ENCODE measurements around the gene NEURL1. TPM values are rescaled to one million over a fixed set of nuclear protein-coding genes. Genes with fewer than 3 reads are reported as not detected.
"Not testable (repeated sequence)": the region's sequence is repeated elsewhere in the genome, so short reads cannot be mapped to it uniquely, and the experiment has no call there.

Gene NEURL1
- total RNA-seq, 1 experiment from 2014 or later: 4.1 TPM

- H3K36me3 ChIP-seq: no peaks in the 10 kb centered on the region
- no peaks in the 10 kb centered on the region for H3K9me3 ChIP-seq (replicated peaks)
- H3K4me1 ChIP-seq: peaks cover 12% of the 10 kb centered on the region
- no peak overlapping the region for H3K27ac ChIP-seq
- no peak for DNase-seq
- H3K27me3 ChIP-seq: no peaks in the 10 kb centered on the region
- no peak overlapping the region for H3K4me3 ChIP-seq
Measured at GRCh38 chr10:103620352-103620740, 126.8 kb downstream of the NEURL1 start.

DNA sequence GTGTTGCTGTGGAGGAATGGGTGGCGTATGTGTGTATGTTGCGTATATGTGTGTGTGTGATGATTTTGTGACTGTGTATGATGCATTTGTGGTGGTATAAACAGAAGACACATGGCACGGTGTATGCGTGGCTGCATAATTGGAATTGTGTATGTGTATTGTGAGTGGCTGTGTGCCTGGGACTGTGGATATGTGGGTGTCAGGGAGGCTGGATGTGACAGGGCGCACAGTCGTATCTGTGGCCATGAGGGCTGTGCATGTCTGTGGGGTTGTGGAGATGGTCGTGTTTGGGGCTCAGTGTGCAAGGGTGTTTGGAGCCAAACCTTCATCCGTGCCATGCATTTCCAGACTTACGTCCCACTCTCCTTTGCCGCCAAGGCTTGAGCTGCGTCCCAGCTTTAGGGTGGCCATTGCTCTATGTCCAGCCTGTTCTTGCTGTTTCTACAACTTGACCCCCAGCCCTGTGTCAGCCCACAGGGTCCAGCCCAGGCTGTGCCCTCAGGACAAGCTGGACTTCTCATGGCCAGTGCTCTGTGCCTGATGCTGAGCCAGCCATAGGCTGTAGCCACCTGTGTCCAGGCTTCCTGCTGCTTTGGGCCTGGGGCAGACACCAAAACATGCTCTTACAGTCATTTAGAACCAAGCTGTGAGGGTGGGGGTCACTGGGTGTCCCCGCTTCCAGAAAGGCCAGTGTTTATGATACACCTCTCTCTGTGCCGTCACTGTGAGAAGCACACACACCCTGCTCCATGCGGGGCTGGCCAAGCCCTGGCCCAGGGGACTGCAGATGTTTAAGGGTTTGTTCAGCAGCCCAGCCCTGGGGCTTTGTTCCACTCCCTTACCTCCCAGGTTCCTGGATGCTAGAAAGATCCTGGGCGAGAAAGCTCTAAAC, 127.6 kb downstream of the NEURL1 start:
- Histone ChIP-seq H3K36me3 (no peaks in the 10 kb centered on the region), H3K27me3 (no peaks in the 10 kb centered on the region), H3K4me3 (no peak overlapping the region), H3K27ac (no peak overlapping the region), H3K9me3 (replicated peaks) (no peaks in the 10 kb centered on the region), H3K4me1 (peaks cover 10% of the 10 kb centered on the region)
- DNase-seq: no peak

DNA sequence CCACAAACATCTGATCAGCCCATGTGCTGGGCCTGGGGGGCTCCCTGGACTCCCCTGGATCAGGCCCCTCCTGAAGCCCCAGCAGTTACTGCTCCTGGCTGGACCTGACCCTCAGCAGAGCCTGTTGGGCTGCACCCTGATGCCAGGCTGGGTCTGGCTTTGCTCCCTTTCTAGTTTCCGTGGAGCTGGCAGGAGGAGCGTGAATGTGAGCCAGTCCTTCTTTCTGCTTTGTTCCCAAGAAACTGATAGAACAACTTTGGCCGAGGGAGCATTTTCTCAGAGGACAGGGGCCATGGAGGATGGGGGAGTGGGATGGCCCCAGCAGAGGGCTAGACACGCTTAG, 128.2 kb downstream of the NEURL1 start:
- no peak overlapping the region for H3K27ac ChIP-seq
- no peaks in the 10 kb centered on the region for H3K36me3 ChIP-seq
- no peaks in the 10 kb centered on the region for H3K9me3 ChIP-seq (replicated peaks)
- H3K4me1 ChIP-seq: peaks cover 10% of the 10 kb centered on the region
- no peak overlapping the region for H3K4me3 ChIP-seq
- no peak for DNase-seq
- no peaks in the 10 kb centered on the region for H3K27me3 ChIP-seq

- no peak overlapping the region for H3K4me3 ChIP-seq
- DNase-seq: no peak
- peaks cover 10% of the 10 kb centered on the region for H3K4me1 ChIP-seq
- H3K9me3 ChIP-seq (replicated peaks): no peaks in the 10 kb centered on the region
- H3K27ac ChIP-seq: no peak overlapping the region
- H3K27me3 ChIP-seq: no peaks in the 10 kb centered on the region
- no peaks in the 10 kb centered on the region for H3K36me3 ChIP-seq
Measured at GRCh38 chr10:103622286-103622685, 128.8 kb downstream of the NEURL1 start.

GRCh38 chr10:103622935-103623574, 129.6 kb downstream of the NEURL1 start:
- Histone ChIP-seq H3K36me3 (no peaks in the 10 kb centered on the region), H3K4me1 (peaks cover 10% of the 10 kb centered on the region), H3K9me3 (replicated peaks) (no peaks in the 10 kb centered on the region), H3K27ac (no peak overlapping the region), H3K27me3 (no peaks in the 10 kb centered on the region), H3K4me3 (no peak overlapping the region)
- DNase-seq: no peak

- H3K27me3 ChIP-seq: no peaks in the 10 kb centered on the region
- H3K4me3 ChIP-seq: no peak overlapping the region
- no peak overlapping the region for H3K27ac ChIP-seq
- no peaks in the 10 kb centered on the region for H3K36me3 ChIP-seq
- DNase-seq: no peak
- no peaks in the 10 kb centered on the region for H3K9me3 ChIP-seq (replicated peaks)
- peaks cover 3% of the 10 kb centered on the region; the same call in 1 of the 2 replicates for H3K4me1 ChIP-seq
Measured at GRCh38 chr10:103626178-103626577, 132.7 kb downstream of the NEURL1 start.

GRCh38 chr10:103627111-103627892, 133.8 kb downstream of the NEURL1 start:
- H3K4me3 ChIP-seq: no peak overlapping the region
- H3K27ac ChIP-seq: no peak overlapping the region
- no peaks in the 10 kb centered on the region for H3K9me3 ChIP-seq (replicated peaks)
- DNase-seq: no peak
- H3K36me3 ChIP-seq: no peaks in the 10 kb centered on the region
- H3K4me1 ChIP-seq: peaks cover 3% of the 10 kb centered on the region; the same call in 1 of the 2 replicates
- no peaks in the 10 kb centered on the region for H3K27me3 ChIP-seq

DNA sequence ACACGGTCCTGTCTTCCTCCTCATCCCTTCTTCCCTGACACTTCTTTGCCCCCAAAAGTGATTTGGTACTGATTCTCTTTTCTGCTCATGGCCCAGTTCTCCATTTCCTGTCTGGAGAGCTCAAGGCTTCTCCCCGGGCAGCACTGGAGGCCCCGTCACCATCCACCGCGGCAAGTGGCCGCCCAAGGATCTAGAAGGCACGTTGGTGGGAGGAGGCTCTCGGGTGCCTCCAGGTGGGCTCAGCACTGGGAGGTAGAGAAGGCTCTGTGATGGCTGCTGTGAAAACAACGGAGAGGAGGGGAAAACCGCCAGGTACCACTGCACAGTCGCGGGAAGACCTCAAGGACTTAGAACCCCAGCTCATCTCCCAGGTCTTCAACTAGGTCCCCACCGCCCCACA, 134.4 kb downstream of the NEURL1 start:
- no peak overlapping the region for H3K4me3 ChIP-seq
- H3K36me3 ChIP-seq: no peaks in the 10 kb centered on the region
- H3K9me3 ChIP-seq (replicated peaks): no peaks in the 10 kb centered on the region
- H3K27me3 ChIP-seq: no peaks in the 10 kb centered on the region
- H3K27ac ChIP-seq: no peak overlapping the region
- H3K4me1 ChIP-seq: peaks cover 4% of the 10 kb centered on the region; the same call in 1 of the 2 replicates
- no peak for DNase-seq

DNA sequence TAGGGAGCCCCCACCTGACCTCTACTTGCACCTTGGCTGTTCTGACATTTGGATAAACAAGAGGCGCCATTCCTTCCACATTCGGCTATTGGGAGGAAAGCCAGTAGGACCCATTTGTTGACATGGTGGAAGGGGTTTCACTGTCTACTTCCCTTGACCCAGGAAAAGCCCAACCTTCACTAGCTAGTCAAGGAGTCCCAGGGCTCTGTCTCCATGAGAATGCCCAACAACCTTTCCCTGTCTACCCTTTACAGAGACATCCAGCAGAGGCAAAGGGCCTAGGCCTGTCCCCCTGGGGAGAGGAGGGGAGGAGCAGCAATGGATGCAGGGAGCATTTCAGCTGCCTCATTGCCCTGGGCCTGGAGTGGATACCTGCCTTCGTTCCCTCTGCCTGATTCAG, 136.1 kb downstream of the NEURL1 start:
- Histone ChIP-seq H3K27ac (no peak overlapping the region), H3K9me3 (replicated peaks) (no peaks in the 10 kb centered on the region), H3K4me1 (peaks cover 8% of the 10 kb centered on the region; the same call in 1 of the 2 replicates), H3K36me3 (no peaks in the 10 kb centered on the region), H3K4me3 (no peak overlapping the region), H3K27me3 (no peaks in the 10 kb centered on the region)
- no peak for DNase-seq

DNA sequence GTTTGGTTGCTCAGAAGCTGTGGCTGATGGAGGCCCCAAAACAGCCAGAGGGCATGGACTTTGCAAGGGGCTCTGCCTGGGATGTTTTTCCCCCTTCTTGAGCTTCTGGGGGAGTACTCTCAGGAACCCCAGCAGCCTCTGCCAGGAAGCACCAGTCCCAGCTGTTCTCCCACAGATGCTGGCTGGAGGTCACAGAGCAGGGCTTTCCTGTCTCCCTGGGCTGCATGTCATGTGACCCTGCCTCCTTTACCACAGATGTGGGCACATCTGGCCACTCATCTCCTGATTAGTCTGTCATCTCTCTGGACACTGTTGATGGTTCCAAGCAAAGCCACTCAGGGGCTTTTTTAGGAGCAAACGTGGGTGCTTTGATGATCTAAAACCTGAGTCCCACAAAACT, 136.7 kb downstream of the NEURL1 start:
- Histone ChIP-seq H3K9me3 (replicated peaks) (no peaks in the 10 kb centered on the region), H3K27ac (no peak overlapping the region), H3K4me3 (no peak overlapping the region), H3K4me1 (peaks cover 8% of the 10 kb centered on the region; the same call in 1 of the 2 replicates), H3K36me3 (no peaks in the 10 kb centered on the region), H3K27me3 (no peaks in the 10 kb centered on the region)
- DNase-seq: no peak

DNA sequence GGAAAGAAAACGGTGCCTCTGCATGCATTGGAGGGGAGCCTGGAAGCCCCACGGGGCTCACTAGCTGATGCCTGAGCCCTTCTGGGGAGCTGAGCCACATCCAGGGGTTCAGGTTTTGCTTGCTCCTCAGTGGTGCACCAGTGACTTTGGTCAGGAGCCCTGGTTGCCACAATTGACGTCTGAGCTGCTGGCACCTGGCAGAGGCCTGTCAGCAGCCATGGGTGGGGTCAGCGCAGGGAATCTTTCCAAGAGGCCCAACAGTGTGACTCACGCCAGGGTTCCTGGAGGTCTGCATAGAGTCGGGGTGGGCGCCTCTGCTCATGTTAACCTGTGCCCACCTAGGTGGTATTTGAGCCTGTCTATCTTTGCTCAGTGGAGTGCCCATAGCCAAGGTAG, 138.7 kb downstream of the NEURL1 start:
- Histone ChIP-seq H3K27ac (no peak overlapping the region), H3K36me3 (no peaks in the 10 kb centered on the region), H3K4me3 (no peak overlapping the region), H3K27me3 (no peaks in the 10 kb centered on the region), H3K9me3 (replicated peaks) (no peaks in the 10 kb centered on the region), H3K4me1 (peaks cover 21% of the 10 kb centered on the region)
- no peak for DNase-seq

DNA sequence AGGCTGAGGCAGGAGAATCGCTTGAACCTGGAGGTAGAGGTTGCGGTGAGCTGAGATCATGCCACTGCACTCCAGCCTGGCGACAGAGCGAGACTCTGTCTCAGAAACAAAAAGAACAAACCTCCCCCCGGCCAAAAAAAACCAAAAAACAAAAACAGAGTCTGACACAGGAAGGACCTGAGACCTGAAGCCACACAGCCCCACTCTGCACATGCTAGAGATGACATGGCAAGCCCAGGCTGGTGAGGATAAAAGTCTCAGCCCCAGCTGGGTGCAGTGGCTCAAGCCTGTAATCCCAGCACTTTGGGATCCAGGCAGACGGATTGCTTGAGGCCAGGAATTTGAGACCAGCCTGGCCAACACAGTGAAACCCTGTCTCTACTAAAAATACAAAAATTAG, 139.4 kb downstream of the NEURL1 start:
- H3K36me3 ChIP-seq; H3K9me3 ChIP-seq (replicated peaks); H3K27ac ChIP-seq; H3K27me3 ChIP-seq; H3K4me3 ChIP-seq: not testable (repeated sequence)
- DNase-seq: peak in 1 of 2 experiments; percentile 48
- peaks cover 21% of the 10 kb centered on the region for H3K4me1 ChIP-seq

DNA sequence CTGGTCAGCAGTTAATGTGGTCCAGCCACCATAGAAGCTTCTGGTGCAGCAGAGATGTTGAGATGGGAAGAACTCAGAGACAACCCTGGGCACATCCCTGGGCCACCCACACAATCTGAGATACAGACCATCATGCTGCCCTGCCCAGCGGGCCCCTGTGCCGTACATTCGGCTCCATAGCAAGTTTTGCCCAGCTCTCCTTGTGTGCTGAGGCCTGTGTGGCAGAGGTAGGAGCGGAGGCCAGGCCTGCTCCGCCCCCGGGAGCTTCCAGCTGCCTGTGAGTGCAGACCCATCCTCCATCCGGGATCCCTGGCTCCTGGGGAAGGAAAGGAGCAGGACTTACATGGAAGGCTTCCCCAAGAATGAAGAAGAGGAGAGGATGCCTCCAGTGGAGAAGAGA, 140.3 kb downstream of the NEURL1 start:
- no peaks in the 10 kb centered on the region for H3K9me3 ChIP-seq (replicated peaks)
- no peak overlapping the region for H3K4me3 ChIP-seq
- no peaks in the 10 kb centered on the region for H3K27me3 ChIP-seq
- H3K36me3 ChIP-seq: no peaks in the 10 kb centered on the region
- no peak overlapping the region for H3K27ac ChIP-seq
- peaks cover 21% of the 10 kb centered on the region for H3K4me1 ChIP-seq
- no peak for DNase-seq

GRCh38 chr10:103635580-103635979, 142.1 kb downstream of the NEURL1 start:
- Histone ChIP-seq H3K4me3 (no peak overlapping the region), H3K27ac (no peak overlapping the region), H3K27me3 (no peaks in the 10 kb centered on the region), H3K9me3 (replicated peaks) (no peaks in the 10 kb centered on the region), H3K4me1 (peaks cover 18% of the 10 kb centered on the region), H3K36me3 (no peaks in the 10 kb centered on the region)
- no peak for DNase-seq

GRCh38 chr10:103636492-103636891, 143.0 kb downstream of the NEURL1 start:
- no peaks in the 10 kb centered on the region for H3K27me3 ChIP-seq
- no peak overlapping the region for H3K27ac ChIP-seq
- no peaks in the 10 kb centered on the region for H3K9me3 ChIP-seq (replicated peaks)
- H3K36me3 ChIP-seq: no peaks in the 10 kb centered on the region
- no peak overlapping the region for H3K4me3 ChIP-seq
- peaks cover 20% of the 10 kb centered on the region for H3K4me1 ChIP-seq
- peak; percentile 40 to 62 for DNase-seq
